GM19455 (cell line): ENCODE data around the gene CTNNBL1.
"Not testable (repeated sequence)": the region's sequence is repeated elsewhere in the genome, so short reads cannot be mapped to it uniquely, and the experiment has no call there.

Experiments used
- ATAC-seq: cut with Tn5 transposase; IDR thresholded peaks from one replicate; pipeline ENCODE4 v1.9.1; 2021; ENCODE audit not compliant: unreplicated experiment

Gene CTNNBL1, protein sequence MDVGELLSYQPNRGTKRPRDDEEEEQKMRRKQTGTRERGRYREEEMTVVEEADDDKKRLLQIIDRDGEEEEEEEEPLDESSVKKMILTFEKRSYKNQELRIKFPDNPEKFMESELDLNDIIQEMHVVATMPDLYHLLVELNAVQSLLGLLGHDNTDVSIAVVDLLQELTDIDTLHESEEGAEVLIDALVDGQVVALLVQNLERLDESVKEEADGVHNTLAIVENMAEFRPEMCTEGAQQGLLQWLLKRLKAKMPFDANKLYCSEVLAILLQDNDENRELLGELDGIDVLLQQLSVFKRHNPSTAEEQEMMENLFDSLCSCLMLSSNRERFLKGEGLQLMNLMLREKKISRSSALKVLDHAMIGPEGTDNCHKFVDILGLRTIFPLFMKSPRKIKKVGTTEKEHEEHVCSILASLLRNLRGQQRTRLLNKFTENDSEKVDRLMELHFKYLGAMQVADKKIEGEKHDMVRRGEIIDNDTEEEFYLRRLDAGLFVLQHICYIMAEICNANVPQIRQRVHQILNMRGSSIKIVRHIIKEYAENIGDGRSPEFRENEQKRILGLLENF

DNA sequence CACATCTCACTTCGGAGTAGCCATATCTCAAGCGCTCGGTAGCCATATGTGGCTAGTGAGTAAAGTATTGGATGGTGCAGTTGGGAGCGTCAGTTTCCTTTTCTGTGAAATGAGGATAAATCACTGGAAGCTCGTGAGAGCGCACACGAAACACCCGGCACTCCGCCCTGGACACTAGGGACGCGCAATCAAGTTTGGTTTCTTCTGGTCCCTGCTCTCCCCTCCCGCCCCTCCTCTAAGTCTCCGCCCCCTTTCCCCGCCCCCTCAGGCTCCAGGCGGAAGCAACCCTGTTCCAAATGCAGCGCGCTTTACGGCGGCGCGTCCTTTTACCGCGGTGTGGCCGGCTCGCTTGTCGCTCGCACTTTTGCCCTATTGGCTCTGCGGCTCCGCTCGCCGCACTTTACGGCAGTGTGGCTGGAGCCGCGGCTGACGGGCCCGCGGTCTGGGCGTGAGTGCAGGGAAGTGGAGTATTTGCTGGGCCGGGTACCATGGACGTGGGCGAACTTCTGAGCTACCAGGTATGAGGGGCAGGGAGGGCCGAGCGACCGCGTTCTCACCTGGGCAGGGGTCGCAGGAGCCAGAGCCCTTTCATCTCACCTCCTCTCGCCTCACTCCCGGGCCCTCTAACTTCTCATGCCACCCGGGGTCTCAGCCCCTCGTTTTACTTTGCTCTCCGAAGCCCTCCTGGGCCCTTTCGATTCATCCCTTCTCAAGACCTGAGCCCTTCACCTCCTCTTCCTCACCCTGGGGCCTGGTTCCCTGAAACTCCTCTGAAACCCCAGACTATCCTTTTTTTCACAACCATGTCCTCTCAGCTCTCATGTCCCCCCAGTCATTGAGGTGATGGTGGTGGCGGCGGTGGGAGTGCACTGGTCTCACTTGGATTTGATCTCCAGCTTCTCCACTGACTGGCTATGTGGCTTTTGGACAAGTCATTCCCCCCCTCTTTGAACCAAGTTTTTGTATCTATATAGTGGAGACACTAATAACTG is at the start of gene CTNNBL1:
TSS of gene CTNNBL1 (plus strand) at position 396 of the 992 bp plus-strand sequence. CDS start at position 489, 93 bp downstream.
- peak; percentile 81 for ATAC-seq

DNA sequence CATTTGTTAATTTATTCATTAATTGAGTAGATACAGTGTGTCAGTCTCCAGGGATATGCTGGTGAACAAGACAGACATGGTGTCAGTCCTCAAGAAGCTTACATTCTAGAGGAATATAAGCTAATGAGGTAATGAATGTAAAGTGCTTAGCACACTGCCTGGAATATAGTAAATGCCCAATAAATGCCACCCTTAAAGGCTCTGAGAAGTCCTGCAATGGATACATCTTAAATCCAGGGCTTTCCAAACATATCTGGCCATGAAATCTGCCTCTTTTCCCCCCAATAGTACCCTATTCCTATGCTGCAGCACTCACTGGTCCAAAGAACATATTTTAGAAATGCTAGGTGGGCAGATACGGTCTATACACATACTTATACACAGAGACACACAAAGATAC is 49.2 kb upstream of the CTNNBL1 start:
- ATAC-seq = no peak

DNA sequence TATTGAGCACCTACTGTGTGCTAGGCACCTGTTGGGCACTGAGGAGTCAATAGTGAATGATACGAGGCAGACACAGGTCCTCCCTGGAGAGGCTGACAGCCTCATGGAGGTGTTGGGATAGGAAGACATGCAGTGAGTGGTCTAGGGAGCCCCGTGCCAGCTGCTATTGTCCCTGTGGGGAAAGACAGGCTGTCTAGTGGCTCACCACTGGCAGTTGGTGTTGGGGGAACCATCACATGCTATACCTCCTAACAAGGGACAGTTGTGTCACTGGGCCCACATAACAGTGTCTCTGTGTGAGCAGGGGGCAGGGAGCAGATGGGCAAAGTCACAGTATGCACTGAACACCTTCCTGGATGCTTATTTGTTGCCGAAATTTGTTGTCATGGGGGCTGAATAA is 45.9 kb upstream of the CTNNBL1 start:
- ATAC-seq = no peak

DNA sequence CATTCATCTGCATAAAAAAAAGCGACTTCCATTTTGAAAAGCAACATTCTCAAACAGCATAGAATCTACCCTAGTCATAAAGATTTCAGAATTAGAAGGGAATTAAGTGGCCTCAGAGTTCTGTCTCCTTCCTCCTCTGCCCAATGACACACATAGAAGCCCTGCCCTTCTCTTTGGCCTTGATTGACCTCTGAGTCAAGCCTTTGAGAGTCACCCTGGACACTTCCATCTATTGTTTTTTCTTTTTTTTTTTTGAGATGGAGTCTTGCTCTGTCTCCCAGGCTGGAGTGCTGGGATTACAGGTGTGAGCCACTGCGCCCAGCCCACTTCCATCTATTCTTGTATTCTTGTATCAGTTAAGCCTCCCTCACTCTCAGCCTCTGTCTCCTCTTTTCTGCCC is 44.8 kb upstream of the CTNNBL1 start:
- no peak for ATAC-seq

DNA sequence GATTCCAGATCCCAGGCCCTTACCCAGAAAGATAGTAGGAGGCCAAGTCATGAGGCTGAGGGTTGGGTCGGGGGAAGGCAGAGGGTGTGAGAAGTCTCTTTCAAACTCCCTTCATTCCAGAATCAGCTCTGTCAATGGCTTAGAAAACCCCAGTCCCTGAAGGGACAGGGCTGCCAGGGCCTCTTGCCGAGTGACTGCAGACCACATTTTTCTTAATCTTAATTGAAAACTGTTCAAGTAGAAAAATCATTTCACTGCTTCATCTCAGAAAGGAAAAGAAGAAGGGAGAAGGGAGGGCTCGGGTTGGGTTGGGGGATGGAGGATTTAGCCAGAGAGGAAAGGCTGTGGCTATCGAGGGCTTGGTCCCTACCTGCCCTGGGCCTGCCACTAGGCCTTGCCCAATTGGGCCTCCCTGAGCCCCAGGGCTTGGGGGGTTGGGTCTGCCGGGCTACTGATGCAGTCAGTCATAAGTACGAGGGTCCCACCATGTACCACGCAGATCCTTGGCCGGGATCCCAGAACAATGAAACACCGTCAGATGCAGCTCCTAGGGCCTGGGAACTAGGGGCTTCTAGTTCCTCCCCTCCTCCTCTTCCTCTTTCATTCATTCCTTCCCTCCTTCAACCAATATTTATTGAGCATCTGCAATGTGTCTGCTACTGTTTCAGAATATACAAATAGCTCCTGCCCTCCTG is 44.0 kb upstream of the CTNNBL1 start:
- no peak for ATAC-seq

DNA sequence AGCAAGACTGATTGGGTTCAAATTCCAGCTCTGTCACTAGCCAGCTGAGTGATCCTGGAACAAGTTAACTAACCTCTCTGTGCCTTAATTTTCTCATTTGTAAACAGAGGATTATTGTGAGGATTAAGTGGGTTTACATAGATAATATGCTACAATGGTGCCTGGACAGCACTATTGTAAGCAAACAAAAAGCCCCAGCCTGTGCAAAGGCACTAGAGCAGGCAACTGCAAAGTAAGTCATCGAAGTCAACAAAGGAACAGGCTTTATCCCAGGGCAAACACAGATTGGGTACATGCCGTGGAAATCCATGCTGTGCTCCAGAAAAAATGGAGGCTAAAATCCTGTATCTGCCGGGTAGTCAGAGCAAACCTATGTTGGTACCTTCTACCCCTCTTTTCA is 43.2 kb upstream of the CTNNBL1 start:
- ATAC-seq = no peak

DNA sequence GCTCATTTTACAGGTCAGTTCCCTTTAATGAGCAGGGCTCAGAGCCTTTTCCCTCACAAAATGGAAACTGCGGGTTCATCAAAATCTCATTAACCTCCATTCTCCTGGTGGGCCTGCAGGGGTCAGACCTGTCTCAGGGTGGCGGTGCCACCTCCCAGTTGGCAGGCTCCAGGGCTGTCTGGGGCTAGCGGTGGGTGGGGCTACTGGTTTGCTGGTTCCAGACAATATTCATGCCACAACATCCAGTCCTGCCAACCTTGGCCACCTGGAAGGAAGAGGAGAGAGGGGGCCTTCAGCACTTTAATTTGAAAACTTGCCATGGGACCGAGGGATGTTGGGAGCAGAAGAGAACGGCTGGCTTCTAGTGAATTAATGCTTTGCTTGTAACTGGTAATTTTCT is 41.9 kb upstream of the CTNNBL1 start:
- ATAC-seq = no peak

DNA sequence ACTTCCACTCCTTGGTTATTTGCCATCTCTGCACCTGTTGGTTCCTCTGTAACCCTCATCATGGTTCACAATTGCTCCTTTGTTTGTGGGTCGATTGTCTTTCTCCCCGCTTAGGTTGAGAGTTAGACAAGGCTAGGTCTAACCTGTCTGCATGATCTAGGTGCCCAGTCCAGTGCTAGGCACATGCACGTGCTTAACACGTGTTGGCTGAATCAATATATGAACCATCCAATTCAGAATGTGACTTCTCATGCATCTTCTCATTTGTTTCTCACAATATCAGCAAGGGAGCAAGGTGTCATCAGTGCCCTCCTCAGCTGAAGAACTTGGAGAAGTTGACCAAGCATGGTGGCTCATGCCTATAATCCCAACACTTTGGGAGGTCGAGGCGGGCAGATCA is 36.9 kb upstream of the CTNNBL1 start:
- ATAC-seq = no peak

DNA sequence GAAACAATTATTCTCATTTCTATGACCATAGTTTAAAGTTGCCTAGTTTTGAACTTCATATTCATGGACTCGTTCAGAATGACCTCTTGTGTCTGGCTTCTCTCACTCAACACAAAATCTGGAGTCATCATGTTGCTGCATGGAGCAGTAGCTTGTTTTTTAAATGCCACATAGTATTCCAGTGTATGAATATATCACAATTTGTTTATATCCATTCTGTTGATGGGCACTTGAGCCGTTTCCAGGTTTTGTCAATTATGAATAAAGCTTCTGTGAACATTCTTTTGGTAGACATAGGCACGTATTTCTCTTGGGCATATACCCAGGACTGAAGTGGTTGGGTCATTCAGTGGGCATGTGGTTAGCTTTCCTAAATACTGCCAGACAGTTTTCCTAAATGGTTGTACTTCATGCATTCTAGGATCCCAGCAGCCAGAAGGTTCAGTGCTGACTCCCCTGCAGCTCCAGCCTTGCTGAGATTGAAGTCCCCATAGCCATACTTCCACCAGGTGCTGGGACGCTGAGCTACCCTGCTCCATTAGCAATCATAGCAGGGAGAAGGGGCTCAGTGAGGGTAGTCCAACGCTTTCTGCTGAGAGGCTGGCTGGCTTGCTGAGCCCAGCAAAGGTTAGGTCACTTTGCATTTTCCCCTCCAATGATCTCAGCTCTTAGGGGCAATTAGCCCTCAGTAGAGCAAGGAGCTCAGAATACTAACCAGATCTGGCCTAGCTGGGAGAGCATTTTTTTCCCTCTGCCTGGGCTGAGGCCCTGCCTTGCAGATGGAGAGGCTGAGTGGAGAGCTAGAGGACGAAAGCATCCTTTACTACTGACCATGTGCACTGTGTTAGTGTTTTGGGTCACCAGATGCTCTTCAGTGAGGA is 35.7 kb upstream of the CTNNBL1 start:
- ATAC-seq = no peak

DNA sequence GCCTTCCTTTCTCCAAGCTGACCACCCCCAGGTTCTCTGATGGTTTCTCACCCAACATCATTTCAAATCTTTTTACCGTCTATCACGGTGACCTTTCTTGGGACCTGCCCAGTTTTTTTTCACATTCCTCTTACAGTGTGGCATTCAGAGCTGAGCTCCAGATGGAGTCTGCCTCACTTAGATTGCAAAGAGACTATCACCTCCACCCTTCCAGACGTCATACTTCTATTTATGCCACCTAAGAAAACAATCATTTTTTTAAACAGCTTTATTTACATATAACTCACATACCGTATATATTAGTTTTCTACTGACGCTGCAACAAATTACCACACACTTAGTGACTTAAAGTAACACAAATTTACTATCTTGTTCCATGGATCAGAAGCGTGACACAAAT is 32.3 kb upstream of the CTNNBL1 start:
- ATAC-seq = no peak

DNA sequence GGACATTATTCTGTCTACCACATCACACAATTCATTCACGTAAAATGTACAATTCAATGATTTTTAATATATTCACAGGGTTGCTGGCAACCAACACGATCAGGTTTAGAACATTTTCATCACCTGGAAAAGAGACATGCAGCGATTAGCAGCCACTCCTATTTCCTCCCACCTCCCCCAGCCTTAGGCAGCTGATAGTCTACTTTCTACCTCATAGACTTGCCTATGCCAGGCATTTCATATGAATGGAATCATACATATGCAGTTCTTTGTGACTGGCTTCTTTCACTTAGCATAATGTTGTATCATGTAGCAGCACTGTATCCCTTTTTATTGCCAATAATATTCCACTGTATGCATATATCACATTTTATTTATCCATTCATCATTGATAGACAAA is 31.5 kb upstream of the CTNNBL1 start:
- ATAC-seq = no peak

DNA sequence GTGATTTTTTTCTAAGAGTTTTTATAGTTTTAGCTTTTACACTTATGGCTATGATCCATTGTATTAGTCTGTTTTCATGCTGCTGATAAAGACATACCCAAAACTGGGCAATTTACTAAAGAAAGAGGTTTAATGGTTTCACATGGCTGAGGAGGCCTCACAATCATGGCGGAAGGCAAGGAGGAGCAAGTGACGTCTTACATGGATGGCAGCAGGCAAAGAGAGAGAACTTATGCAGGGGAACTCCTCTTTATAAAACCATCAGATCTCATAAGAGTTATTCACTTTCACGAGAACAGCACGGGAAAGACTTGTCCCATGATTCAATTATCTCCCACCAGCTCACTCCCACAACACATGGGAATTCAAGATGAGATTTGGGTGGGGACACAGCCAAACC is 29.2 kb upstream of the CTNNBL1 start:
- ATAC-seq = not testable (repeated sequence)

DNA sequence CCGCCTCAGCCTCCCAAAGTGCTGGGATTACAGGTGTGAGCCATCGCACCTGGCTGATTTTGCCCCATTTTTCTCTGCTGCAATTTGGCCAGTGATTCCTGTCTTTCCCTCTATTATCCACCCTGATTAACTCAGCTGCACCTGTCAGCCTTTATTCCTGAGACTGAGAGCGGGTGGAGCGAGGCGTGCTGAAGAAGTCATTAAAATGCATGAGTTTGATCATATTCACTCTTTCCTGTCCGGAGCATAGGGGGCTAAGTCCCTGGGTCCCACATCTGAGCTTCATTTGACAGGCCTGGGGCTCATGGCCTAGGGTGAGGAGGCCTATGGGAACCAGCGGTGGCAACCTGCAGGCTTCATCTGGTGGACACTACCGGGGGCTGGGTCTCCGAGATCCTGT is 25.7 kb upstream of the CTNNBL1 start:
- no peak for ATAC-seq

DNA sequence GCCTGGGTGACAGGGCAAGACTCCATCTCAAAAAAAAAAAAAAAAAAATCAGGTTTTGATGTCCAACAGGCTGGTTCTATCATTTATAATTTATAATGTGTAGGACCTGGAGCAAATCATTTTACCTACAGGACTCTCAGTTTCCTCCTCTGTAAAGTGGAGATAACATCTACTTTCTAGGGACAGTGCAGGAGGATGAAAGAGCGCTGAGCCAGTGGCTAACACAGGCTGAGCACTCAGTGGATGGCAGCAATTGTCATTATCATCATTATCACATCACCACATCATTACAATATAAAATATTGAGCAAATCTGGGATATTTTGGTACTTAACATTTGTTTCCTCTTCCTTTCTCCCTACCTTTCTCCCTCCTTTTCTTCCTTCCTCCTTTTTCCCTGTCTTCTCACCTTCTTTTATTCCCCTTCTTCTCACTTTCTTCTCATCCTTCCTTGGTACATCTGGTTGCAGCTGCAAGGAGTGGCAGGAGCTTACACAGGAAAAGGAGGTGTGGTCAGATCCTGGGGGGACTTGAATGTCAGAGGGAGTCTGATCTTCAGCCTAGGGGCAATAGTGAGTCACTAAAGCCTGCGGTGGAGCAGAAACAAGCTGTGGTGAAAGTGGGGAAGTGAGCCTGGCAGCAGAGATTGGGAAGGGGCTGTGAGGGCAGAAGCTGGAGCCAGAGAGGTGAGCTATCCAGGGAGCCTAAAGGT is 24.6 kb upstream of the CTNNBL1 start:
- ATAC-seq = no peak

DNA sequence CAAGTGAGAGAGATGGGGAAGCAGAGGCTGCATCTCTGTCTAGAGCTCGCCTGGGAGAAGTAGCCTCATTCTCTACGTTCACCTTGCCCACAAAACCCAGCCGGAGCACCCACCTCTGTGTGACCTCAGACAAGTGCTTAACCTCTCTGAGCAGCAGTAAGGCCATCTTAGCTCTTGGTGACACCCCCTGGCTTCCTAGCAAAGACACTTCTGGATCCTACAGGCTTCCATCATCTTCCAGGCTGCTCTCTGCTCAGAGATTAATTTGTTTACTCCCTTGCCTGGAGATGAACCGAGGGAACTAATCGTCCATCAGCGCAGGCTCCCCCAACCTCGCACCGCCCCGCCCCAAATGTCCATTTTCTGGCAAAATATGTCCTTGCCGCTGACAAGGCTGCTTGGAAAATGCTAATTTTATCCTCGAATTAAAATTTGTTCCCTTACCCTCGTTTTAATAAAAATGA is 24.0 kb upstream of the CTNNBL1 start:
- ATAC-seq = no peak

DNA sequence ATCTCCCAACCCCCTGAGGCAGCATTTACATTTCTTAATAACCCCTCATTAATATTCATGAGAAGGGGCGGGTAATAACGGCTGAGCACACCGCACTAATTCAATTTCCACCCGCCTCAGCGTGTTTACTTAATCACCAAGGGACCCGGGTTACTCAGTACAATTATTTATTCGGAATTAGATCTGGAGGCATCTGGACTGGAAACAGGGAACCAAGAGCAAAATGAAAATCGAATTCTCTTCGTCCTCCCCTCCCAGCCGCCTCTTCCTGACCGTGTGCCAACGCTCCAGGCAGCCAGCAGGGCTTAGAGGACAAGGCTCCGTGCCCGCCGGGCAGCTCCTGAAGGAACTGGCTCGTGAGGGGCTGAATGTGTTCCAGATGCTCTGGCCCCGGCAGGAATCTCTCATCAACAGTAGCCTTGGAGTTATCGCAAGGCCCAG is 23.5 kb upstream of the CTNNBL1 start:
- no peak for ATAC-seq

DNA sequence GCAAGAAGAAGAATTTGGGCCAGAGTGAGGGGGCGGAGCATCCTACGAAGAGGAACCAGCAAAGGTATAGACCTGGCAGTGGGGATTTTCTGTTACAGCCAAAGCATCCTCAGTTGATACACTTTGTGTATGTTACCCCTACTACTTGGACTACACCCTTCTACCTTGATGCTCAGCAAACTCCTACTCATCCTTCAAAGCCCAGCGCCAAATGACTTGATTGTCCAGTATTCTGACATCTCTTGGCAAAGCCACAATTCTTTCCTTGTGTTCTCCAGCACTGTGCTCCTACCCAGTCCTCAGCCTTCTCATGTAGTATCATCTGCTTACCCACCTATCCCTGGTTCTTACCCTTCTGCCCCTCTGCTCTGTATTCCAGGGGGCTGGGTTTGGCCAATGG is 21.7 kb upstream of the CTNNBL1 start:
- ATAC-seq = no peak

DNA sequence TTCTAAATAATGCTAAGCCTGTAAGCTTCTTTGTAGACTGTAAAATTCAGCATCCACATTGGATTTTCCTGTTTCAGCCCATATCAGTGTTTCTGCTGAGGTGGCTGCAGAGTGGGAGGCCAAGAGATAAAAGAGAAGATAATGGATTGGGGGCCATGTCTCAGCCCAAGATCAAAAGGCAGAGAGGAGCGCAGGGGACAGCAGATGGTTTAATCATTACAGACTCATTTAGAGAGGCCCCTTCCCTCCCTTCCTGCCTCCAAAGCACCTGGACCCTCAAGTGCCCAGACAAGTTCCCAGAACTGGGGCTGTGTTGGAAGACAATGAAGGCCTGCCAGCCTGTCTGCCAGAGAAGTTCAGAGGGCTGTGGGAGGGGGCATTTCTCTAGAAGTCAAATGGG is 20.4 kb upstream of the CTNNBL1 start:
- no peak for ATAC-seq

DNA sequence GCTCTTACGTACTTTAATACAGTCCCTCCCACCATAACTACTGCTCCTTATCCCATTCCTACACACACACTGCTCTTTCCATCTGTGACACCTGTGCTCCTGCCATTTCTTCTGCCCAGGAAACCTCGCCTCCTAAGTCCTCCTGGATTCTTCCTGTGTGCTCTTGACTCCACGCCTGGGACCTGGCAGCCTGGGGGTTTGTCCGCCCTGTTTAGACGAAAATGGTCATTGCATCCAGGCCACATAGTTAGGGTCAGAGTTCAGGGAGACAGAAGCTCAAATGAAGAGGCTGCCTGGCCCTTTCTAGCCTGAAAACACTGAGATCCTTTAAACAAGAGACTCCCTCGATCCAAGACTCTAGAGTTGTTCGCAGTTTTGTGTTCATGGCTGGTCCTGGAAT is 17.4 kb upstream of the CTNNBL1 start:
- ATAC-seq = no peak
